Neural cell (in vitro differentiated cells): ENCODE results near the gene PANK4.

Experiments
- CTCF ChIP-seq: fragments of 450-650 bp; IDR thresholded peaks from 2 replicates; pipeline ENCODE4 v1.5.1; 2014; ENCODE audit warnings: antibody characterized with exemption, mild to moderate bottlenecking, moderate library complexity; ENCODE audit not compliant: poor library complexity, severe bottlenecking
- EP300 ChIP-seq: fragments of 450-650 bp; conservative IDR thresholded peaks from 2 replicates; pipeline ENCODE4 v1.6.1; 2014; ENCODE audit warnings: antibody characterized with exemption, mild to moderate bottlenecking, moderate library complexity; ENCODE audit not compliant: poor library complexity, severe bottlenecking
- EZH2 ChIP-seq: fragments of 200-600, 300-800 bp; shearing (Covaris generic), sonication (generic); IDR thresholded peaks from 2 replicates; pipeline ENCODE4 v1.6.1; 2014; ENCODE audit warnings: antibody characterized with exemption, low read length, borderline replicate concordance, mild to moderate bottlenecking; ENCODE audit not compliant: insufficient read depth, poor library complexity, severe bottlenecking
- POLR2AphosphoS5 ChIP-seq: IDR thresholded peaks from 2 replicates; pipeline ENCODE4 v1.6.1; 2012
- RAD21 ChIP-seq: fragments of 450-650 bp; conservative IDR thresholded peaks from 2 replicates; pipeline ENCODE4 v1.6.1; 2014; ENCODE audit warnings: antibody characterized with exemption, mild to moderate bottlenecking, moderate library complexity
- TAF1 ChIP-seq: IDR thresholded peaks from 2 replicates; pipeline ENCODE4 v1.6.1; 2012; ENCODE audit warnings: low read depth

- TF ChIP-seq CTCF, result no peak
- no peak for TF ChIP-seq EP300
- no peak for TF ChIP-seq TAF1
- TF ChIP-seq POLR2AphosphoS5, result no peak
- no peak for TF ChIP-seq EZH2
- TF ChIP-seq RAD21, result no peak
These were observed 32.0 kb upstream of the PANK4 start for GRCh38 chr1:2558420-2558819.
